ENCODE results near the gene RRP8. TPM values are rescaled to one million over a fixed set of nuclear protein-coding genes. Genes with fewer than 3 reads are reported as not detected.
A peak's percentile ranks its signal among the peaks of the same experiment; 100 is the strongest.

Gene RRP8
- total and polyA plus RNA-seq, 2 donors (not counting 1 experiment from before 2014, with no cell fraction given): 12.1 to 13.2 TPM

GRCh38 chr11:6569706-6570105 is 33.7 kb downstream of the RRP8 start:
- H4K20me1 ChIP-seq (ENCODE audit: control insufficient read depth, extremely low read depth, insufficient read depth, low read length): no peaks in the 10 kb centered on the region
- DNase-seq (ENCODE audit: low read depth in 2 of 2): no peak
- H2AFZ ChIP-seq (ENCODE audit: low read length): no peak overlapping the region
- H3K27me3 ChIP-seq (ENCODE audit: control insufficient read depth, insufficient read depth, low read length): no peaks in the 10 kb centered on the region
- H3K4me2 ChIP-seq (ENCODE audit: extremely low read depth, insufficient read depth, low read length): no peak overlapping the region
- no peak overlapping the region for H3K4me3 ChIP-seq (replicated peaks in 1 of 4; ENCODE audit: control extremely low read depth in 1 of 4, insufficient read depth in 1 of 4, low read depth in 3 of 4, low read length in 4 of 4)
- H3K79me2 ChIP-seq (ENCODE audit: control insufficient read depth, insufficient read depth, low read length): no peaks in the 10 kb centered on the region
- no peaks in the 10 kb centered on the region for H3K9me3 ChIP-seq (ENCODE audit: control insufficient read depth, insufficient read depth, low read depth, low read length)
- H3K36me3 ChIP-seq (ENCODE audit: control insufficient read depth, insufficient read depth, low read length): no peaks in the 10 kb centered on the region
- H3K9ac ChIP-seq (ENCODE audit: insufficient read depth, low read length): no peak overlapping the region
- TF ChIP-seq EZH2 (IDR thresholded peaks at IDR 0.05; ENCODE audit: low read length, missing control alignments) (no peak), CTCF (conservative IDR thresholded peaks at IDR 0.05 in 1 of 2, IDR thresholded peaks at IDR 0.05 in 1 of 2; ENCODE audit: low read depth in 1 of 2, low read length in 2 of 2) (no peak)
- no peak overlapping the region for H3K27ac ChIP-seq (ENCODE audit: insufficient read depth, low read length)
- peaks cover 7% of the 10 kb centered on the region for H3K4me1 ChIP-seq (ENCODE audit: control insufficient read depth, extremely low read depth, insufficient read depth, low read length)

- Histone ChIP-seq H2AFZ (ENCODE audit: low read length) (no peak overlapping the region), H3K9me3 (ENCODE audit: control insufficient read depth, insufficient read depth, low read depth, low read length) (no peaks in the 10 kb centered on the region), H3K4me3 (replicated peaks in 1 of 4; ENCODE audit: control extremely low read depth in 1 of 4, insufficient read depth in 1 of 4, low read depth in 3 of 4, low read length in 4 of 4) (no peak overlapping the region), H3K4me1 (ENCODE audit: control insufficient read depth, extremely low read depth, insufficient read depth, low read length) (peaks cover 7% of the 10 kb centered on the region), H3K4me2 (ENCODE audit: extremely low read depth, insufficient read depth, low read length) (no peak overlapping the region), H3K36me3 (ENCODE audit: control insufficient read depth, insufficient read depth, low read length) (no peaks in the 10 kb centered on the region), H3K79me2 (ENCODE audit: control insufficient read depth, insufficient read depth, low read length) (no peaks in the 10 kb centered on the region), H3K27ac (ENCODE audit: insufficient read depth, low read length) (no peak overlapping the region), H4K20me1 (ENCODE audit: control insufficient read depth, extremely low read depth, insufficient read depth, low read length) (no peaks in the 10 kb centered on the region), H3K27me3 (ENCODE audit: control insufficient read depth, insufficient read depth, low read length) (no peaks in the 10 kb centered on the region), H3K9ac (ENCODE audit: insufficient read depth, low read length) (no peak overlapping the region)
- TF ChIP-seq CTCF (conservative IDR thresholded peaks at IDR 0.05 in 1 of 2, IDR thresholded peaks at IDR 0.05 in 1 of 2; ENCODE audit: low read depth in 1 of 2, low read length in 2 of 2) (no peak), EZH2 (IDR thresholded peaks at IDR 0.05; ENCODE audit: low read length, missing control alignments) (no peak)
- peak; percentile 72 to 79 for DNase-seq (ENCODE audit: low read depth in 2 of 2)
These were observed 35.1 kb downstream of the RRP8 start for GRCh38 chr11:6568191-6568918.

- Histone ChIP-seq H2AFZ (ENCODE audit: low read length) (no peak overlapping the region), H3K36me3 (ENCODE audit: control insufficient read depth, insufficient read depth, low read length) (no peaks in the 10 kb centered on the region), H3K4me3 (replicated peaks in 1 of 4; ENCODE audit: control extremely low read depth in 1 of 4, insufficient read depth in 1 of 4, low read depth in 3 of 4, low read length in 4 of 4) (no peak overlapping the region), H3K4me2 (ENCODE audit: extremely low read depth, insufficient read depth, low read length) (no peak overlapping the region), H3K9ac (ENCODE audit: insufficient read depth, low read length) (no peak overlapping the region), H3K27ac (ENCODE audit: insufficient read depth, low read length) (no peak overlapping the region), H4K20me1 (ENCODE audit: control insufficient read depth, extremely low read depth, insufficient read depth, low read length) (no peaks in the 10 kb centered on the region), H3K4me1 (ENCODE audit: control insufficient read depth, extremely low read depth, insufficient read depth, low read length) (peaks cover 7% of the 10 kb centered on the region), H3K79me2 (ENCODE audit: control insufficient read depth, insufficient read depth, low read length) (no peaks in the 10 kb centered on the region), H3K27me3 (ENCODE audit: control insufficient read depth, insufficient read depth, low read length) (no peaks in the 10 kb centered on the region), H3K9me3 (ENCODE audit: control insufficient read depth, insufficient read depth, low read depth, low read length) (no peaks in the 10 kb centered on the region)
- no peak for DNase-seq (ENCODE audit: low read depth in 2 of 2)
- TF ChIP-seq EZH2 (IDR thresholded peaks at IDR 0.05; ENCODE audit: low read length, missing control alignments): no peak
- TF ChIP-seq CTCF (conservative IDR thresholded peaks at IDR 0.05 in 1 of 2, IDR thresholded peaks at IDR 0.05 in 1 of 2; ENCODE audit: low read depth in 1 of 2, low read length in 2 of 2): no peak
These were observed 36.1 kb downstream of the RRP8 start for GRCh38 chr11:6567371-6567745.
